HG02885 (cell line): ENCODE results near the gene ADAM30.

Experiments used
- ATAC-seq: cut with Tn5 transposase; IDR thresholded peaks from one replicate; pipeline ENCODE4 v1.9.1; 2021; ENCODE audit warnings: mild to moderate bottlenecking; ENCODE audit not compliant: unreplicated experiment, poor library complexity

ADAM30 gene

DNA sequence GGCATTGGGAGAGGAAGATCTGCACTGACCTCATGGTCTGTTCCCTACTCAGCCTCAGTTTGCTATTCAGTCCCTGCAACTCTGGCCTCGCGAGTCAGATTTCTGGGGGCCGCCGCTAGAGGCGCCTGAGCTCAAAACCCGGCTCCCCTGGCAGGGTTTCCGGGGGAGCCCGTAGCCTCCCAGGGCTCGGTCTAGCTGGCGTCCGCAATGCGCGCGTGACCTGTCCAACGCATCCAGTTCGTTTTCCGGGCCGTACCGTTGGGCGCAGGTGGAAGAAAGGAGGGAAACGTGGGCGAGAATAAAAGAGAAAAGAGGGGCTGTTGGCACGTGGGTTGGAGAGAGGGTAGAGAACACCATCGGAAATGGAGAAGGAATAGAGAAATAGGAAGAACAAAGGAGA lies at the start of gene ADAM30:
Gene ADAM30 (minus strand): TSS at position 213 of the 400 bp plus-strand sequence. CDS start 179 bp downstream, at position 34.
- no peak for ATAC-seq

DNA sequence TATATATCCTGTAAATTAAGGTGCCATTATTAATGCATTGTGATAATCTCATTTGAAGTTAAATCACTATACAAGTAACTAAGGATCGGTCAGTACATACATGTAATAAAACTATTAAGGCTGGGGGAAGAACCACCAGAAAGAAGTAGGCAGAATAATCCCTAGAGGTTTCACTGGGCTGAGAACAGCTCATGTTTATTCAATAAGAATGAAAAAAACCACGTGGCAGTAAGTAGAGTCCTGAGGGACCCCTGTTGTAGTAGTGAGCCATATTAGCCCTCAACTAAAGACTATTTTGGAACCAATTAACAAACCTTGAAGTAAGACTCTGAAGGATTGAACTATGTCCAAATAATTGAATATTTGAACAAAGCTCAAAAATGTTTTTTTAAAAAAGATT lies 46.9 kb upstream of the ADAM30 start:
- no peak for ATAC-seq

GRCh38 chr1:119941392-119941791 lies 45.1 kb upstream of the ADAM30 start:
- no peak for ATAC-seq

DNA sequence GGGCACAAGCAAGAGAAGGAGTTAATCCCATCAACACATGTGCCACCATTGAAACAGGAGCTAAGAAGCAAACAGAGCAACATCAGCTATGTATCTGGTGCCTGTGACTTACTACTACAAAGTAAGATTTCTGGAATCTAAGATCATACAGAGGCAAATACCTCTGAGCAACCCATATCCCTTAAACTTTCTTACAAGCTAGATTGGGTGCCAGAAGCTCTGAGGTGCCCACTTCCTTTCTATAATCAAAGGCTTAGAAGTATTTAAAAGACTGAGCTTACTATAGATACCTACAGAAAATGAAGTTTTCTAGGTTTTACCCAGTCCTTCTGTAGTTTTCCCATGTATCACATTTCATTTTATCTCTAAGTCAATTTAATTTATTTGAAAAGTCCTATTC lies 44.4 kb upstream of the ADAM30 start:
- no peak for ATAC-seq

DNA sequence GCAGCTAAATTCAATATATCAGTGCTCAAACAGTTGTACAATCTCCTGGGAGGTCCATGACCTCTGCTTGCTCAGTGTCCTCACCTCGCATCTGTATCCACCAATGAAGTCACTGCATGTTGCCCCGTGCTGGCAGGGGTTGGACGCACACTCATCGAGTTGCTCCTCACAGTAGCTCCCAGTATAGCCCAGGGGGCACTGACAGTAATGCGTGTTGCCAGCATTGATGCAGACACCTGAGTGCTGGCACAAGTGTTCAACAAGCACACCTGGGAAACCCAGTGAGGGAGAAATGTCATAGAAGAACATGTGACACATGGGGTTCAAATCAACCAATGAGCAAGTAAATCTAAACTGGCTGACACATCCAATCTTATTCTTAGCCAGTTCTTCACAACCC lies 40.9 kb upstream of the ADAM30 start:
- no peak for ATAC-seq

GRCh38 chr1:119935915-119936314 lies 39.6 kb upstream of the ADAM30 start:
- no peak for ATAC-seq

DNA sequence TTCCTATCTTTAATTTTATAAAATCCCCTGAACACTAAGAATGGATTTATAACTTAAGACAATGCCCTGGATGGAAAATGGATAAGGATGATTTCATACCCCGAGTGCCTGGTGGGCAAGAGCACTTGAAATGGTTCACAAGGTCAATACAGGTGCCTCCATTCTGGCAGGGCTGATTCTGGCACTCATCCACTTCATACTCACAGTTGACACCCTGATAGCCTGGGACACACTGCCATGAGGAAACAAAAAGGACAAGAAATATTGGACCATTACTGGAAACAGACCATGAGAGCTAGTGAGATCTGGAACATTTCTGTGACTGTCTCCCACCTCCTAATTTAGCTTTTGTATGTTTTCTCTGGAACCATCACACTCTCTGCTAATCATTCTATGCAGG lies 39.1 kb upstream of the ADAM30 start:
- no peak for ATAC-seq

DNA sequence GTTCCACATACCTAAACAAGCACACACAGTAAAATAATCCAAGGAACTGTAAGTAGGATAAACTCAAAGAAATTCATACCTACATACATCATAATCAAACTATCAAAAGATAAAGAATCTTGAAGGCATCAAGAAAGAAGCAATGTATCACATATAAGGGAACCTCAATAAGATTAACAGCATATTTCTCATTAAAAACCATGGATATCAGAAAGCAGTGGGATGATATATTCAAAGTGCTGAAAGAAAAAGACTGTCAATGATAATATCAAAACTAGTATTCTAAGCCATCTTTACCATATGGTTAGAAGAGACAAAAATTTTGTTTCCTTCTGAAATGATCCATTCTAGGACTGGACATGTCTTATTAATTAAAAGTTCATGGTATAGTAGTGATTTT lies 37.1 kb upstream of the ADAM30 start:
- ATAC-seq = no peak

GRCh38 chr1:119929643-119930315 lies 33.5 kb upstream of the ADAM30 start:
- ATAC-seq = no peak

DNA sequence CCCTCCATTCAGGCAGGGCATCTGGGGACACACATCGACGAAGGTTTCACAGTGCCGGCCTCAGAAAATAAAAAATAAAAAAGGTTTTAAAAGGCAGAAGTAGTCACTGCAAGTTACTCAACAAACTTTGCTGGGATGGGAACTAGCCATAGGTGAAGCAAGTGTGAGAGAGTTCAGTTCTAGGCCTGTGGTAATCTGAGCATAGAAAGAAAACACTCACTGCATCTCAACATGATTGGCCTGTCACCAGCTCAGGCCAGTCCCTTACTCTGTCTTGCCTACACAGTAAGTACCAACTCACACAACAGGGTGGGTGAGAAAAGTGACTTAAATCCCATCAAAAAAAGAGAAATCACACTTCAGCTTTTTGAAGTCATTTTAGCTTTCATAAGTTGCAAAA lies 30.2 kb upstream of the ADAM30 start:
- no peak for ATAC-seq

- ATAC-seq = no peak
Observed at GRCh38 chr1:119924948-119925898, 28.9 kb upstream of the ADAM30 start.

GRCh38 chr1:119920104-119920968 lies 24.0 kb upstream of the ADAM30 start:
- no peak for ATAC-seq

- ATAC-seq = no peak
Observed at GRCh38 chr1:119919241-119919640, 22.9 kb upstream of the ADAM30 start.

GRCh38 chr1:119918301-119918700 lies 22.0 kb upstream of the ADAM30 start:
- ATAC-seq = no peak

GRCh38 chr1:119917304-119918055 lies 21.2 kb upstream of the ADAM30 start:
- ATAC-seq = no peak

- ATAC-seq = no peak
Observed at GRCh38 chr1:119915517-119915916, 19.2 kb upstream of the ADAM30 start.

GRCh38 chr1:119914071-119914470 lies 17.8 kb upstream of the ADAM30 start:
- no peak for ATAC-seq

DNA sequence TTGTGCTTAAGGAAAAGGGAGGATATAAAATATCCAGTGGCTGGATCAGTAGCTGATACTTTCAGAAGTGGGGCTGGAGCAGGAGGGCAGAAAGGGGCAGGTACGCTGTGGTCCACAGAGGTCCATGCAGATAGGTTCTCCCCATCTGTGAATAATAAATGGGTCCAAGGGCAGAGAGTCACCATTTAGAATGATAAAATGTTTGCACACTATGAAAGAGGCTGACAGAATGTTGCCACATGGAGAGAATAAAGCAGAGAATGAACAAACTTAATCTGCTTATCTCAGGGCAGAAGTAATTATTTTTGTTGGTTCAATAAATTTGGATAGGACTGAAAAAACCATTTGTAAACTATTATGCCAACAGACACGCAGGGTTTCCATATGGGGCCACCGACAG lies 16.6 kb upstream of the ADAM30 start:
- no peak for ATAC-seq

DNA sequence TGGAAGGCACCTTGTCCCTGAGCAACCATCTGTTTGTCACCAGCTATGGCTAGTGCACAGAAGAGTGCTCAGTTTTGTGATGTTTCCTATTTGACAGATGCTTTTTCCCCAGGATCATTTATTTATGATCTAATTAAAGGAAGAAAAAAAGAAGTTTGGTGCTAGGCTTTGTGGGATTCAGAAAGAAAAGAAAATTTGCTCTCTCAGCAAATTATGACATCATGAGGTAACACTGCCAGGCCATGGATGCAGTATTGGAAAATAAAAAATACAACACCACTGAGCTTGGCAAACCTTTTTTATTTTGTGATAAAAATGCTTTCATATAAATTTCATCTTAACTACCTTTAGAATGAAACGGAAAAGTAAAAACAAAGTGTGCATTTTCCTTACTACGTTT lies 15.5 kb upstream of the ADAM30 start:
- no peak for ATAC-seq

- ATAC-seq = no peak
Observed at GRCh38 chr1:119910618-119911017, 14.3 kb upstream of the ADAM30 start.
